ENCODE data around the gene CCNQ.

- TF ChIP-seq POLR2AphosphoS5 (IDR thresholded peaks at IDR 0.05; ENCODE audit: low read depth) (no peak), CTCF (IDR thresholded peaks at IDR 0.05; ENCODE audit: insufficient read depth, low read length) (no peak), GABPA (IDR thresholded peaks at IDR 0.05; ENCODE audit: low read depth) (no peak), REST (IDR thresholded peaks at IDR 0.05; ENCODE audit: insufficient replicate concordance, low read depth) (no peak)
Measured at GRCh38 chrX:153572601-153573000, 26.3 kb downstream of the CCNQ start.
